HepG2 (cell line): ENCODE measurements around the gene SWSAP1. TPM values are rescaled to one million over a fixed set of nuclear protein-coding genes. Genes with fewer than 3 reads are reported as not detected.

ENCODE experiments used
- ATAC-seq: fragments of 200-7000 bp; cut with Tn5 transposase; 3 replicates; pipeline ENCODE4 v1.9.1; 2020; ENCODE audit warnings: mild to moderate bottlenecking, moderate library complexity
- BruUV-seq: library from RNA; stranded (reverse); fragments of 400-500 nt; replicated peaks from 2 replicates; lab custom pipeline; 2021; lab: Mats Ljungman, UMichigan
- CTCF ChIA-PET: fragments of 300-600 bp; formaldehyde crosslinking; extraction: SDS; loops from one replicate; lab custom pipeline; 2021; ENCODE audit warnings: low total read pairs, inconsistent platforms, low intra/inter-chr PET ratio; lab: Yijun Ruan, JAX
- POLR2A ChIA-PET: fragments of 350-600 bp; sonication (Branson Sonifier 250); formaldehyde crosslinking; loops from one replicate; lab custom pipeline; 2020; ENCODE audit warnings: antibody characterized with exemption, inconsistent platforms; lab: Yijun Ruan, JAX
- DNase-seq: peaks from one replicate; pipeline ENCODE4 v3.0.0-alpha.2; 2015; ENCODE audit warnings: low spot score
- FAIRE-seq: peaks from 3 replicates; lab custom pipeline; 2011; peaks lifted over from hg19 to GRCh38; lab: Jason Lieb, UNC
- H2AFZ ChIP-seq: one replicate; pipeline ENCODE4 v1.6.1; 2011; ENCODE audit warnings: low read length, inconsistent platforms
- H3K27ac ChIP-seq: fragments of 300-600 bp; 3 replicates; pipeline ENCODE4 v1.8.0; 2011; ENCODE audit warnings: mixed run types, mild to moderate bottlenecking, mixed read lengths, low read length, inconsistent platforms; ENCODE audit not compliant: insufficient read depth; ENCODE audit errors: extremely low read length
- H3K27me3 ChIP-seq, 2 experiments: fragments of 200-600 bp in 1 of 2; 2 replicates in 1 of 2; 3 replicates in 1 of 2; pipeline versions ENCODE4 v1.6.0 to v1.8.0; 2011; ENCODE audit warnings: low read length in 2 of 2, mild to moderate bottlenecking in 2 of 2, moderate library complexity in 2 of 2, inconsistent platforms in 1 of 2; ENCODE audit not compliant: insufficient read depth in 2 of 2, control insufficient read depth in 1 of 2
- H3K36me3 ChIP-seq, 2 experiments: fragments of 200-600 bp in 1 of 2; replicated peaks in 1 of 2; 2 replicates in 1 of 2; 3 replicates in 1 of 2; pipeline versions ENCODE4 v1.5.1 to v1.8.0; 2011; ENCODE audit warnings: low read length in 2 of 2, inconsistent platforms in 1 of 2; ENCODE audit not compliant: insufficient read depth in 2 of 2, control insufficient read depth in 1 of 2
- H3K4me1 ChIP-seq: 2 replicates; pipeline ENCODE4 v1.5.1; 2012; ENCODE audit warnings: low read length, inconsistent platforms; ENCODE audit not compliant: insufficient read depth
- H3K4me2 ChIP-seq: 2 replicates; pipeline ENCODE4 v1.6.0; 2011; ENCODE audit warnings: low read depth, low read length, inconsistent platforms
- H3K4me3 ChIP-seq, 3 experiments: fragments of 200-600 bp in 1 of 3; sonication (generic), shearing (Covaris generic) in 1 of 3; replicated peaks in 1 of 3; 2 replicates each; pipeline ENCODE4 v1.5.1; 2011 to 2016; ENCODE audit warnings: low read length in 3 of 3, inconsistent platforms in 2 of 3, low read depth in 2 of 3, mild to moderate bottlenecking in 2 of 3, control low read depth in 1 of 3, mixed read lengths in 1 of 3; ENCODE audit not compliant: insufficient read depth in 1 of 3
- H3K79me2 ChIP-seq: one replicate; pipeline ENCODE4 v1.6.1; 2011; ENCODE audit warnings: low read length, inconsistent platforms; ENCODE audit not compliant: insufficient read depth
- H3K9ac ChIP-seq: 2 replicates; pipeline ENCODE4 v1.6.0; 2011; ENCODE audit warnings: mild to moderate bottlenecking, low read depth, low read length, inconsistent platforms; ENCODE audit not compliant: insufficient read depth
- H3K9me3 ChIP-seq: 2 replicates; pipeline ENCODE4 v1.5.1; 2012; ENCODE audit warnings: mild to moderate bottlenecking, low read length
- H4K20me1 ChIP-seq: 2 replicates; pipeline ENCODE4 v1.6.0; 2011; ENCODE audit warnings: inconsistent platforms, mild to moderate bottlenecking, low read length, moderate library complexity; ENCODE audit not compliant: insufficient read depth
- ELF1 ChIP-seq: sonication (generic); formaldehyde crosslinking; IDR thresholded peaks from 2 replicates; pipeline ENCODE4 v1.4.0; 2020; ENCODE audit warnings: missing genetic modification reagents
- HIC2 ChIP-seq: sonication (generic); formaldehyde crosslinking; IDR thresholded peaks from 2 replicates; pipeline ENCODE4 v1.9.0; 2022; ENCODE audit warnings: low read depth, missing genetic modification reagents
- KAT8 ChIP-seq: IDR thresholded peaks from 2 replicates; pipeline ENCODE4 v1.6.1; 2016; ENCODE audit warnings: missing genetic modification reagents, missing compliant biosample characterization
- MAFF ChIP-seq: IDR thresholded peaks from 2 replicates; pipeline ENCODE4 v1.6.1; 2011; ENCODE audit warnings: low read depth, low read length, improper control_type of control experiment
- MLXIP ChIP-seq: sonication (generic); formaldehyde crosslinking; IDR thresholded peaks from 2 replicates; pipeline ENCODE4 v1.9.0; 2021; ENCODE audit warnings: missing genetic modification reagents, borderline replicate concordance
- ZEB1 ChIP-seq: IDR thresholded peaks from 2 replicates; pipeline ENCODE4 v1.6.1; 2012; ENCODE audit warnings: mild to moderate bottlenecking, low read depth, inconsistent platforms; ENCODE audit not compliant: insufficient replicate concordance
- ZNF331 ChIP-seq: sonication (generic); formaldehyde crosslinking; IDR thresholded peaks from 2 replicates; pipeline ENCODE4 v1.4.0; 2020; ENCODE audit warnings: missing genetic modification reagents
- ZNF549 ChIP-seq: sonication (generic); formaldehyde crosslinking; IDR thresholded peaks from 2 replicates; pipeline ENCODE4 v1.5.0; 2020; ENCODE audit warnings: missing genetic modification reagents
- WGBS: methylation state at CpG from one replicate; pipeline ENCODE4 v1.1.6; 2017; ENCODE audit warnings: low lambda C conversion rate; 5-methylcytosine and 5-hydroxymethylcytosine counted together
- in situ Hi-C: cut with HindIII; loops from 2 replicates; pipeline ENCODE4 v1.10.0; 2017; ENCODE audit warnings: low pct_unique_long_range_greater_than_20kb; ENCODE audit not compliant: extremely low pct_ligation_motif_present
- intact Hi-C: fragments of 100-400 bp; cut with micrococcal nuclease; formaldehyde crosslinking; loops from one replicate; pipeline ENCODE4 v1.10.0; 2022; ENCODE audit not compliant: unreplicated experiment
- polyA plus RNA-seq, 8 experiments: library from polyadenylated mRNA; depleted of rRNA in 3 of 8; stranded (reverse) in 7 of 8; unstranded in 1 of 8; fragments of >200 nt; fragmentation: Illumina TruSeq in 4 of 8; extraction: Trizol in 4 of 8; gene quantifications; 2 replicates each; pipeline versions ENCODE4 v1.2.1 to v1.2.3, GENCODE V29; 2011 to 2016; ENCODE audit warnings: low read depth in 4 of 8, missing spikeins in 1 of 8, mixed read lengths in 1 of 8; ENCODE audit not compliant: insufficient read depth in 1 of 8
- total RNA-seq, 5 experiments: library from RNA; depleted of rRNA; stranded (reverse); fragments of >200 nt; fragmentation: Illumina TruSeq; extraction: Trizol; gene quantifications; 2 replicates each; pipeline ENCODE4 v1.2.3, GENCODE V29; 2016; ENCODE audit warnings: low read depth in 1 of 5
- TF ChIP-seq, protein P1 (sequence below): IDR thresholded peaks from 2 replicates; pipeline ENCODE4 v1.6.1; 2016; ENCODE audit warnings: low read depth

Gene SWSAP1
- total and polyA plus RNA-seq, 2 of the 13 experiments (the other 11 are each of a cell fraction or from before 2014, with no cell fraction given): 2.7 to 3.3 TPM

GRCh38 chr19:11418094-11418548 lies 43.7 kb downstream of the SWSAP1 start:
- Histone ChIP-seq H3K4me2 (peak overlapping the region; percentile 88), H3K4me3 (peak overlapping the region; percentile 78 to 96 (median 91)), H3K36me3 (no peaks in the 10 kb centered on the region), H2AFZ (no peak overlapping the region), H3K79me2 (no peaks in the 10 kb centered on the region), H4K20me1 (no peaks in the 10 kb centered on the region), H3K4me1 (peaks cover 39% of the 10 kb centered on the region), H3K27me3 (peaks cover 3 to 24% of the 10 kb centered on the region in 2 experiments; a peak in 4 of 5 replicates), H3K27ac (no peak overlapping the region), H3K9me3 (no peaks in the 10 kb centered on the region), H3K9ac (peak overlapping the region; percentile 53; the same call in 1 of the 2 replicates)
- ChIA-PET POLR2A (interaction anchor here (0.9 to 1.9 kb wide), 6 partner anchors 16 to 43 kb away, joined by 3 to 14 read pairs (median 7); partner anchors contain the start of genes EPOR, ODAD3, PRKCSH and SWSAP1), CTCF (no interaction called here)
- DNase-seq (no peak), FAIRE-seq (no peak), ATAC-seq (peak; percentile 9; the same call in 1 of the 3 replicates)
- intact Hi-C loops: no loop called here
- TF ChIP-seq ZEB1: peak; percentile 86
- TF ChIP-seq HIC2 (CRISPR knock-in tag): no peak
- BruUV-seq: no TSS peak
- in situ Hi-C loops: no loop called here
- 12% methylated on average over 16 of the region's 16 CpGs for WGBS

GRCh38 chr19:11418549-11419506 lies 44.4 kb downstream of the SWSAP1 start, which contains the start of gene RGL3:
RGL3 (minus strand) TSS chr19:11419314; CDS start chr19:11419278, 36 bp downstream.
- Histone ChIP-seq H2AFZ (no peak within 1 kb of the TSS), H3K79me2 (no peaks in the 10 kb centered on the region), H3K9me3 (no peaks in the 10 kb centered on the region), H3K4me1 (peaks cover 46% of the 10 kb centered on the region), H4K20me1 (no peaks in the 10 kb centered on the region), H3K9ac (peak within 1 kb of the TSS; percentile 53; the same call in 1 of the 2 replicates), H3K27ac (peak within 1 kb of the TSS; percentile 26), H3K4me2 (peak within 1 kb of the TSS; percentile 88), H3K4me3 (peak within 1 kb of the TSS; percentile 78 to 96 (median 91)), H3K27me3 (peaks cover 3 to 31% of the 10 kb centered on the region in 2 experiments; a peak in 4 of 5 replicates), H3K36me3 (no peaks in the 10 kb centered on the region)
- 3% methylated on average over 16 of the region's 72 CpGs for WGBS
- CTCF ChIA-PET: no interaction called here
- in situ Hi-C loops (no loop called here), intact Hi-C loops (no loop called here)
- POLR2A ChIA-PET: interaction anchor here (1.0 to 1.9 kb wide), 8 partner anchors 16 to 182 kb away, joined by 3 to 14 read pairs (median 6); partner anchors contain the start of genes EPOR, ODAD3, PRKCSH and SWSAP1
- ATAC-seq (peak; percentile 80), DNase-seq (no peak), FAIRE-seq (no peak)
- no TSS peak for BruUV-seq
- TF ChIP-seq MLXIP: no peak
- TF ChIP-seq ZNF331 (CRISPR knock-in tag): no peak
- TF ChIP-seq, protein P1, sequence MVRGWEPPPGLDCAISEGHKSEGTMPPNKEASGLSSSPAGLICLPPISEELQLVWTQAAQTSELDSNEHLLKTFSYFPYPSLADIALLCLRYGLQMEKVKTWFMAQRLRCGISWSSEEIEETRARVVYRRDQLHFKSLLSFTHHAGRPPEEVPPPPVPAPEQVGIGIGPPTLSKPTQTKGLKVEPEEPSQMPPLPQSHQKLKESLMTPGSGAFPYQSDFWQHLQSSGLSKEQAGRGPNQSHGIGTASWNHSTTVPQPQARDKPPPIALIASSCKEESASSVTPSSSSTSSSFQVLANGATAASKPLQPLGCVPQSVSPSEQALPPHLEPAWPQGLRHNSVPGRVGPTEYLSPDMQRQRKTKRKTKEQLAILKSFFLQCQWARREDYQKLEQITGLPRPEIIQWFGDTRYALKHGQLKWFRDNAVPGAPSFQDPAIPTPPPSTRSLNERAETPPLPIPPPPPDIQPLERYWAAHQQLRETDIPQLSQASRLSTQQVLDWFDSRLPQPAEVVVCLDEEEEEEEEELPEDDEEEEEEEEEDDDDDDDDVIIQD: no peak
- peak; percentile 39; the same call in 1 of the 2 replicates for TF ChIP-seq ELF1
- TF ChIP-seq ZNF549 (CRISPR knock-in tag): no peak
- no peak for TF ChIP-seq KAT8 (CRISPR knock-in tag)
- TF ChIP-seq MAFF: no peak
